HepG2 (cell line): ENCODE measurements around the gene TP63. TPM values are rescaled to one million over a fixed set of nuclear protein-coding genes. Genes with fewer than 3 reads are reported as not detected.

Experiments
- ATAC-seq: fragments of 200-7000 bp; cut with Tn5 transposase; 3 replicates; pipeline ENCODE4 v1.9.1; 2020; ENCODE audit warnings: mild to moderate bottlenecking, moderate library complexity
- BruUV-seq: library from RNA; stranded (reverse); fragments of 400-500 nt; replicated peaks from 2 replicates; lab custom pipeline; 2021; lab: Mats Ljungman, UMichigan
- CTCF ChIA-PET: fragments of 300-600 bp; formaldehyde crosslinking; extraction: SDS; loops from one replicate; lab custom pipeline; 2021; ENCODE audit warnings: low total read pairs, inconsistent platforms, low intra/inter-chr PET ratio; lab: Yijun Ruan, JAX
- POLR2A ChIA-PET: fragments of 350-600 bp; sonication (Branson Sonifier 250); formaldehyde crosslinking; loops from one replicate; lab custom pipeline; 2020; ENCODE audit warnings: antibody characterized with exemption, inconsistent platforms; lab: Yijun Ruan, JAX
- DNase-seq: peaks from one replicate; pipeline ENCODE4 v3.0.0-alpha.2; 2015; ENCODE audit warnings: low spot score
- FAIRE-seq: peaks from 3 replicates; lab custom pipeline; 2011; peaks lifted over from hg19 to GRCh38; lab: Jason Lieb, UNC
- H2AFZ ChIP-seq: one replicate; pipeline ENCODE4 v1.6.1; 2011; ENCODE audit warnings: low read length, inconsistent platforms
- H3K27ac ChIP-seq: fragments of 300-600 bp; 3 replicates; pipeline ENCODE4 v1.8.0; 2011; ENCODE audit warnings: mixed run types, mild to moderate bottlenecking, mixed read lengths, low read length, inconsistent platforms; ENCODE audit not compliant: insufficient read depth; ENCODE audit errors: extremely low read length
- H3K27me3 ChIP-seq, 2 experiments: fragments of 200-600 bp in 1 of 2; 2 replicates in 1 of 2; 3 replicates in 1 of 2; pipeline versions ENCODE4 v1.6.0 to v1.8.0; 2011; ENCODE audit warnings: low read length in 2 of 2, mild to moderate bottlenecking in 2 of 2, moderate library complexity in 2 of 2, inconsistent platforms in 1 of 2; ENCODE audit not compliant: insufficient read depth in 2 of 2, control insufficient read depth in 1 of 2
- H3K36me3 ChIP-seq, 2 experiments: fragments of 200-600 bp in 1 of 2; replicated peaks in 1 of 2; 2 replicates in 1 of 2; 3 replicates in 1 of 2; pipeline versions ENCODE4 v1.5.1 to v1.8.0; 2011; ENCODE audit warnings: low read length in 2 of 2, inconsistent platforms in 1 of 2; ENCODE audit not compliant: insufficient read depth in 2 of 2, control insufficient read depth in 1 of 2
- H3K4me1 ChIP-seq: 2 replicates; pipeline ENCODE4 v1.5.1; 2012; ENCODE audit warnings: low read length, inconsistent platforms; ENCODE audit not compliant: insufficient read depth
- H3K4me2 ChIP-seq: 2 replicates; pipeline ENCODE4 v1.6.0; 2011; ENCODE audit warnings: low read depth, low read length, inconsistent platforms
- H3K4me3 ChIP-seq, 3 experiments: fragments of 200-600 bp in 1 of 3; sonication (generic), shearing (Covaris generic) in 1 of 3; replicated peaks in 1 of 3; 2 replicates each; pipeline ENCODE4 v1.5.1; 2011 to 2016; ENCODE audit warnings: low read length in 3 of 3, inconsistent platforms in 2 of 3, low read depth in 2 of 3, mild to moderate bottlenecking in 2 of 3, control low read depth in 1 of 3, mixed read lengths in 1 of 3; ENCODE audit not compliant: insufficient read depth in 1 of 3
- H3K79me2 ChIP-seq: one replicate; pipeline ENCODE4 v1.6.1; 2011; ENCODE audit warnings: low read length, inconsistent platforms; ENCODE audit not compliant: insufficient read depth
- H3K9ac ChIP-seq: 2 replicates; pipeline ENCODE4 v1.6.0; 2011; ENCODE audit warnings: mild to moderate bottlenecking, low read depth, low read length, inconsistent platforms; ENCODE audit not compliant: insufficient read depth
- H3K9me3 ChIP-seq: 2 replicates; pipeline ENCODE4 v1.5.1; 2012; ENCODE audit warnings: mild to moderate bottlenecking, low read length
- H4K20me1 ChIP-seq: 2 replicates; pipeline ENCODE4 v1.6.0; 2011; ENCODE audit warnings: inconsistent platforms, mild to moderate bottlenecking, low read length, moderate library complexity; ENCODE audit not compliant: insufficient read depth
- ATF7 ChIP-seq, 2 experiments: fragments of 450-650 bp in 1 of 2; sonication (generic) in 1 of 2; formaldehyde crosslinking in 1 of 2; IDR thresholded peaks; 2 replicates each; pipeline versions ENCODE4 v1.4.0 to v1.6.1; 2016 to 2020; ENCODE audit warnings: antibody characterized with exemption in 1 of 2, mild to moderate bottlenecking in 1 of 2, missing genetic modification reagents in 1 of 2
- CREB1 ChIP-seq, 2 experiments: fragments of 450-650 bp in 1 of 2; IDR thresholded peaks; 2 replicates each; pipeline ENCODE4 v1.6.1; 2016 to 2017; ENCODE audit warnings: control low read depth in 1 of 2, mild to moderate bottlenecking in 1 of 2, missing compliant biosample characterization in 1 of 2, missing genetic modification characterization in 1 of 2
- MAFK ChIP-seq, 2 experiments: IDR thresholded peaks in 1 of 2; conservative IDR thresholded peaks in 1 of 2; 2 replicates each; pipeline ENCODE4 v1.6.1; 2011; ENCODE audit warnings: improper control_type of control experiment in 2 of 2, low read length in 2 of 2
- ZNF232 ChIP-seq: sonication (generic); formaldehyde crosslinking; IDR thresholded peaks from 2 replicates; pipeline ENCODE4 v1.4.0; 2020; ENCODE audit warnings: missing genetic modification reagents, borderline replicate concordance
- ZNF337 ChIP-seq: sonication (generic); formaldehyde crosslinking; IDR thresholded peaks from 2 replicates; pipeline ENCODE4 v1.5.1; 2020; ENCODE audit warnings: missing genetic modification reagents, low read depth, mild to moderate bottlenecking, borderline replicate concordance
- ZSCAN12 ChIP-seq: sonication (generic); formaldehyde crosslinking; IDR thresholded peaks from 2 replicates; pipeline ENCODE4 v1.9.0; 2021; ENCODE audit warnings: mild to moderate bottlenecking, missing genetic modification reagents
- WGBS: methylation state at CpG from one replicate; pipeline ENCODE4 v1.1.6; 2017; ENCODE audit warnings: low lambda C conversion rate; 5-methylcytosine and 5-hydroxymethylcytosine counted together
- in situ Hi-C: cut with HindIII; loops from 2 replicates; pipeline ENCODE4 v1.10.0; 2017; ENCODE audit warnings: low pct_unique_long_range_greater_than_20kb; ENCODE audit not compliant: extremely low pct_ligation_motif_present
- intact Hi-C: fragments of 100-400 bp; cut with micrococcal nuclease; formaldehyde crosslinking; loops from one replicate; pipeline ENCODE4 v1.10.0; 2022; ENCODE audit not compliant: unreplicated experiment
- polyA plus RNA-seq, 8 experiments: library from polyadenylated mRNA; depleted of rRNA in 3 of 8; stranded (reverse) in 7 of 8; unstranded in 1 of 8; fragments of >200 nt; fragmentation: Illumina TruSeq in 4 of 8; extraction: Trizol in 4 of 8; gene quantifications; 2 replicates each; pipeline versions ENCODE4 v1.2.1 to v1.2.3, GENCODE V29; 2011 to 2016; ENCODE audit warnings: low read depth in 4 of 8, missing spikeins in 1 of 8, mixed read lengths in 1 of 8; ENCODE audit not compliant: insufficient read depth in 1 of 8
- total RNA-seq, 5 experiments: library from RNA; depleted of rRNA; stranded (reverse); fragments of >200 nt; fragmentation: Illumina TruSeq; extraction: Trizol; gene quantifications; 2 replicates each; pipeline ENCODE4 v1.2.3, GENCODE V29; 2016; ENCODE audit warnings: low read depth in 1 of 5

TP63 gene
- total and polyA plus RNA-seq, 2 of the 13 experiments (the other 11 are each of a cell fraction or from before 2014, with no cell fraction given): not detected

DNA sequence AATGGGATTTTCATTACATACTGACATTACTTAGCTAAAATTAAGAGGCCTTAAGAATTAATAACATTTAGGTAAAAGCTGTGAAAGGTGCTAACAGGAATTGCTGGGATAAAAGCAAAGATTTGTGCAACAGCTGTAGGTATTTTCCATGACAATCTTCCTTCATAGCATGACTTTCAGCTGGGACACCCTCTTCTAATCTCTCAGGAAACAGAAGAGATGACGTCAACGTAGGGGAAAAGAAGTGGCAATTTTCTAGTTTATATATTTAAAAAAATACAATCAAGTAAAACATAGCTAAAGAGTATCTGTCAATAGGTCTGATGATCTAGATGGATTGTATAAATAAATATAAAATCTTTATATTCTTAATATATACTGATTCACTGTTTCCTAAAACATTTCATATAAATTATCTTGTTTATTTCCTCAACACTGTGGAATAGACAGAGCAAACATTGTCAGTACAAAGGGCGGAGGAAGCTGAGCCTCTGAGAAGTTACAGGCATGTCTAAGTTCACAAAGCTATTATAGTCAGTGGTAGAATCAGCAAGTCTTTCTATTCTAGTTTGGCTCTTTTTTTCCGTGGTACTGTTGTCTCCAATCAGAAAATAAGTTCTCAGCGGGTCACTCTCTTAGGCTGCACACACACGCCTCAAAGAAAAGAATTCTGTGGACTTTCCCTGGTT lies 272.5 kb downstream of the TP63 start:
- intact Hi-C loops (no loop called here), in situ Hi-C loops (no loop called here)
- Histone ChIP-seq H3K4me2 (no peak overlapping the region), H3K4me1 (0 out of 2 replicates have a peak, but pooled peaks cover 4% of the 10 kb centered on the region), H3K9me3 (no peaks in the 10 kb centered on the region), H3K4me3 (no peak overlapping the region), H3K79me2 (no peaks in the 10 kb centered on the region), H4K20me1 (no peaks in the 10 kb centered on the region), H3K27me3 (no peaks in the 10 kb centered on the region), H3K27ac (no peak overlapping the region), H2AFZ (no peak overlapping the region), H3K9ac (no peak overlapping the region), H3K36me3 (no peaks in the 10 kb centered on the region)
- ATAC-seq (no peak), DNase-seq (no peak), FAIRE-seq (no peak)
- BruUV-seq: no TSS peak
- CTCF ChIA-PET: no interaction called here
- TF ChIP-seq ZSCAN12 (no peak), ATF7 (IDR thresholded peaks at IDR 0.05) (peak; percentile 70; the same call in 1 of the 2 replicates), ATF7 (CRISPR knock-in tag; IDR thresholded peaks at IDR 0.05) (no peak), CREB1 (IDR thresholded peaks at IDR 0.05) (peak; percentile 51), CREB1 (CRISPR knock-in tag; IDR thresholded peaks at IDR 0.05) (no peak)
- POLR2A ChIA-PET: no interaction called here
- 40% methylated on average over 6 of the region's 6 CpGs for WGBS

DNA sequence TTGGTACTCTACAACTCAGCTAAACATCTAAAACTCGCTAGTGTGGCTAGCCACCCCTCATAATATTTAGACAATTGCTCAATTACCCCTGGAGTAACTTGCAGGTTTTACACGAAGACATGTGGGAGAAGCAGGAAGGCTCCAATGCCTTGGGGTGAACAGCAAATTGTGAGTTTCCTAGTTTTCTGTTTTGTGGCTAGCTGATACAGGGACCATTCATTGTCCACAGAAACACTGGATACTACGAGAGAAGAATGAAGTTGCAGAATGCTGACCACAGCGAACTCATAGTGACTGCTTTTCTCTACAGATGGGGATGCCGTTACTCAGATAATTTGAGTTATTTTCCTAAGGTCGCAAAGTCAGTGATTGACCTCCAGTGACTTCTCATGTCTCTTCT lies 276.6 kb downstream of the TP63 start:
- ATAC-seq: no peak
- no peak overlapping the region for H3K9ac ChIP-seq
- no peaks in the 10 kb centered on the region for H3K27me3 ChIP-seq
- in situ Hi-C loops (no loop called here), intact Hi-C loops (no loop called here)
- 15% methylated on average over 6 of the region's 6 CpGs for WGBS
- no TSS peak for BruUV-seq
- H3K4me3 ChIP-seq: no peak overlapping the region
- H3K4me2 ChIP-seq: no peak overlapping the region
- POLR2A ChIA-PET: no interaction called here
- CTCF ChIA-PET: no interaction called here
- DNase-seq: no peak
- no peak overlapping the region for H3K27ac ChIP-seq
- no peak overlapping the region for H2AFZ ChIP-seq
- no peaks in the 10 kb centered on the region for H3K36me3 ChIP-seq
- H3K4me1 ChIP-seq: 0 out of 2 replicates have a peak, but pooled peaks cover 4% of the 10 kb centered on the region
- no peaks in the 10 kb centered on the region for H3K79me2 ChIP-seq
- H4K20me1 ChIP-seq: no peaks in the 10 kb centered on the region
- FAIRE-seq: no peak
- TF ChIP-seq MAFK (conservative IDR thresholded peaks at IDR 0.05 in 1 of 2, IDR thresholded peaks at IDR 0.05 in 1 of 2; ENCODE audit: low read length in 2 of 2) (peak in 1 of 2 experiments; percentile 31; a peak in 1 of 4 replicates), ZNF337 (CRISPR knock-in tag) (no peak), ZNF232 (CRISPR knock-in tag) (no peak)
- H3K9me3 ChIP-seq: no peaks in the 10 kb centered on the region
